Cardiac muscle cell (in vitro differentiated cells and primary cell): Measurements from ENCODE around the gene NFATC3. TPM values are rescaled to one million over a fixed set of nuclear protein-coding genes. Genes with fewer than 3 reads are reported as not detected.
"Not testable (repeated sequence)": the region's sequence is repeated elsewhere in the genome, so short reads cannot be mapped to it uniquely, and the experiment has no call there.

ENCODE experiments used
- DNase-seq, 2 donors: peaks; one replicate each; pipeline versions ENCODE4 v3.0.0 to v3.0.0-alpha.2; 2010 to 2017; ENCODE audit warnings: low read depth in 1 of 2, low spot score in 1 of 2
- H3K27ac ChIP-seq: fragments of 200-600 bp; sonication (generic); 2 replicates; pipeline ENCODE4 v1.5.1; 2016
- H3K27me3 ChIP-seq: fragments of 200-600 bp; sonication (generic); 2 replicates; pipeline ENCODE4 v1.6.0; 2016; ENCODE audit warnings: control low read depth
- H3K36me3 ChIP-seq: fragments of 200-600 bp; sonication (generic); 2 replicates; pipeline ENCODE4 v1.5.1; 2016; ENCODE audit warnings: control low read depth
- H3K4me1 ChIP-seq: fragments of 200-600 bp; sonication (generic); 2 replicates; pipeline ENCODE4 v1.8.1; 2017; ENCODE audit warnings: low read depth, mild to moderate bottlenecking, mixed run types
- H3K4me3 ChIP-seq: fragments of 200-600 bp; sonication (generic); 2 replicates; pipeline ENCODE4 v1.5.1; 2016; ENCODE audit warnings: mild to moderate bottlenecking
- H3K9me3 ChIP-seq: fragments of 200-600 bp; sonication (generic); 2 replicates; pipeline ENCODE4 v1.5.1; 2017; ENCODE audit warnings: low read depth, mild to moderate bottlenecking, control low read depth
- CTCF ChIP-seq: IDR thresholded peaks from 2 replicates; pipeline ENCODE4 v1.5.1; 2012; ENCODE audit warnings: low read depth, mild to moderate bottlenecking, low read length
- polyA plus RNA-seq: library from polyadenylated mRNA; unstranded; fragments of >200 nt; fragmentation: Nextera tagmentation; extraction: Ambion mirVana; gene quantifications from 2 replicates; pipeline ENCODE4 v1.2.1, GENCODE V29; 2016
- total RNA-seq: library from RNA; depleted of rRNA; stranded (reverse); fragments of >200 nt; gene quantifications from 2 replicates; pipeline ENCODE4 v1.2.3, GENCODE V29; 2016

Gene NFATC3
- total and polyA plus RNA-seq, 2 experiments from 2014 or later: 13.6 to 26.2 TPM

GRCh38 chr16:68115851-68116250, 30.7 kb downstream of the NFATC3 start:
- no peaks in the 10 kb centered on the region for H3K27me3 ChIP-seq
- no peak for TF ChIP-seq CTCF
- H3K36me3 ChIP-seq: no peaks in the 10 kb centered on the region
- H3K4me1 ChIP-seq: no peaks in the 10 kb centered on the region
- no peaks in the 10 kb centered on the region for H3K9me3 ChIP-seq
- H3K27ac ChIP-seq: no peak overlapping the region
- H3K4me3 ChIP-seq: no peak overlapping the region
- no peak for DNase-seq

GRCh38 chr16:68116256-68116867, 31.2 kb downstream of the NFATC3 start:
- peak; percentile 61 for TF ChIP-seq CTCF
- no peaks in the 10 kb centered on the region for H3K9me3 ChIP-seq
- peak in 1 of 2 donors; percentile 59 for DNase-seq
- no peaks in the 10 kb centered on the region for H3K36me3 ChIP-seq
- no peak overlapping the region for H3K4me3 ChIP-seq
- no peaks in the 10 kb centered on the region for H3K27me3 ChIP-seq
- H3K27ac ChIP-seq: no peak overlapping the region
- H3K4me1 ChIP-seq: no peaks in the 10 kb centered on the region

- Histone ChIP-seq H3K36me3 (no peaks in the 10 kb centered on the region), H3K27ac (no peak overlapping the region), H3K4me3 (no peak overlapping the region), H3K4me1 (peaks cover 3% of the 10 kb centered on the region), H3K27me3 (no peaks in the 10 kb centered on the region), H3K9me3 (no peaks in the 10 kb centered on the region)
- no peak for DNase-seq
- TF ChIP-seq CTCF: no peak
Measured at GRCh38 chr16:68117884-68118283, 32.7 kb downstream of the NFATC3 start.

GRCh38 chr16:68118954-68119353, 33.8 kb downstream of the NFATC3 start:
- not testable (repeated sequence) for H3K27ac ChIP-seq, H3K4me1 ChIP-seq, H3K9me3 ChIP-seq, H3K36me3 ChIP-seq, H3K4me3 ChIP-seq, DNase-seq, H3K27me3 ChIP-seq

- not testable (repeated sequence) for H3K27me3 ChIP-seq, DNase-seq
Measured at GRCh38 chr16:68120496-68120895, 35.3 kb downstream of the NFATC3 start.

GRCh38 chr16:68126395-68126794, 41.2 kb downstream of the NFATC3 start:
- peaks cover 4% of the 10 kb centered on the region for H3K36me3 ChIP-seq
- no peak for TF ChIP-seq CTCF
- DNase-seq: no peak
- no peaks in the 10 kb centered on the region for H3K9me3 ChIP-seq
- peaks cover 3% of the 10 kb centered on the region for H3K4me1 ChIP-seq
- H3K27ac ChIP-seq: no peak overlapping the region
- no peak overlapping the region for H3K4me3 ChIP-seq
- no peaks in the 10 kb centered on the region for H3K27me3 ChIP-seq

More at GRCh38 chr16:68120496-68120895, 35.3 kb downstream of the NFATC3 start:
- H3K36me3 ChIP-seq, H3K4me3 ChIP-seq, H3K9me3 ChIP-seq, H3K4me1 ChIP-seq, H3K27ac ChIP-seq: not testable (repeated sequence)
